Measurements from ENCODE around the gene ATG7. TPM values are rescaled to one million over a fixed set of nuclear protein-coding genes. Genes with fewer than 3 reads are reported as not detected.

Gene ATG7
- total and polyA plus RNA-seq, 2 donors = 14.1 to 63.2 TPM

- no peaks in the 10 kb centered on the region for H3K36me3 ChIP-seq (ENCODE audit: insufficient read depth)
- 90% methylated on average over 6 of the region's 6 CpGs for WGBS
- no peaks in the 10 kb centered on the region for H3K4me1 ChIP-seq (ENCODE audit: insufficient read depth)
- no peak overlapping the region for H3K4me3 ChIP-seq (ENCODE audit: low read depth, low read length)
- H3K27ac ChIP-seq (ENCODE audit: low read depth) = peak overlapping the region; percentile 28
- no peak for DNase-seq (ENCODE audit: extremely low spot score)
Measured at GRCh38 chr3:11543948-11544387, 271.8 kb downstream of the ATG7 start.

GRCh38 chr3:11544412-11545181 is 272.4 kb downstream of the ATG7 start:
- H3K4me1 ChIP-seq (ENCODE audit: insufficient read depth) = no peaks in the 10 kb centered on the region
- DNase-seq (ENCODE audit: extremely low spot score) = no peak
- H3K36me3 ChIP-seq (ENCODE audit: insufficient read depth) = no peaks in the 10 kb centered on the region
- H3K4me3 ChIP-seq (ENCODE audit: low read depth, low read length) = no peak overlapping the region
- 55% methylated on average over 17 of the region's 17 CpGs for WGBS
- H3K27ac ChIP-seq (ENCODE audit: low read depth) = peak overlapping the region; percentile 28

GRCh38 chr3:11545186-11545851 is 273.1 kb downstream of the ATG7 start:
- no peak for DNase-seq (ENCODE audit: extremely low spot score)
- H3K36me3 ChIP-seq (ENCODE audit: insufficient read depth) = no peaks in the 10 kb centered on the region
- 52% methylated on average over 16 of the region's 16 CpGs for WGBS
- H3K4me3 ChIP-seq (ENCODE audit: low read depth, low read length) = no peak overlapping the region
- H3K27ac ChIP-seq (ENCODE audit: low read depth) = no peak overlapping the region
- no peaks in the 10 kb centered on the region for H3K4me1 ChIP-seq (ENCODE audit: insufficient read depth)

GRCh38 chr3:11546657-11547302 is 274.6 kb downstream of the ATG7 start:
- Histone ChIP-seq H3K36me3 (ENCODE audit: insufficient read depth) (no peaks in the 10 kb centered on the region), H3K4me1 (ENCODE audit: insufficient read depth) (no peaks in the 10 kb centered on the region), H3K27ac (ENCODE audit: low read depth) (no peak overlapping the region), H3K4me3 (ENCODE audit: low read depth, low read length) (no peak overlapping the region)
- no peak for DNase-seq (ENCODE audit: extremely low spot score)
- WGBS = 95% methylated on average over 9 of the region's 9 CpGs

GRCh38 chr3:11547498-11547897 is 275.3 kb downstream of the ATG7 start:
- 69% methylated on average over 2 of the region's 2 CpGs for WGBS
- Histone ChIP-seq H3K4me1 (ENCODE audit: insufficient read depth) (no peaks in the 10 kb centered on the region), H3K27ac (ENCODE audit: low read depth) (no peak overlapping the region), H3K36me3 (ENCODE audit: insufficient read depth) (no peaks in the 10 kb centered on the region), H3K4me3 (ENCODE audit: low read depth, low read length) (no peak overlapping the region)
- no peak for DNase-seq (ENCODE audit: extremely low spot score)

- Histone ChIP-seq H3K4me3 (ENCODE audit: low read depth, low read length) (no peak overlapping the region), H3K4me1 (ENCODE audit: insufficient read depth) (no peaks in the 10 kb centered on the region), H3K36me3 (ENCODE audit: insufficient read depth) (no peaks in the 10 kb centered on the region), H3K27ac (ENCODE audit: low read depth) (no peak overlapping the region)
- no peak for DNase-seq (ENCODE audit: extremely low spot score)
- 33% methylated on average over 7 of the region's 7 CpGs for WGBS
Measured at GRCh38 chr3:11548721-11549131, 276.5 kb downstream of the ATG7 start.

GRCh38 chr3:11549580-11550140 is 277.5 kb downstream of the ATG7 start:
- 80% methylated on average over 9 of the region's 9 CpGs for WGBS
- Histone ChIP-seq H3K36me3 (ENCODE audit: insufficient read depth) (no peaks in the 10 kb centered on the region), H3K27ac (ENCODE audit: low read depth) (no peak overlapping the region), H3K4me1 (ENCODE audit: insufficient read depth) (no peaks in the 10 kb centered on the region), H3K4me3 (ENCODE audit: low read depth, low read length) (no peak overlapping the region)
- no peak for DNase-seq (ENCODE audit: extremely low spot score)

- Histone ChIP-seq H3K4me1 (ENCODE audit: insufficient read depth) (no peaks in the 10 kb centered on the region), H3K36me3 (ENCODE audit: insufficient read depth) (no peaks in the 10 kb centered on the region), H3K27ac (ENCODE audit: low read depth) (no peak overlapping the region), H3K4me3 (ENCODE audit: low read depth, low read length) (no peak overlapping the region)
- no peak for DNase-seq (ENCODE audit: extremely low spot score)
- WGBS = 80% methylated on average over 17 of the region's 17 CpGs
Measured at GRCh38 chr3:11551036-11551435, 278.8 kb downstream of the ATG7 start.

GRCh38 chr3:11552289-11553264 is 280.4 kb downstream of the ATG7 start:
- Histone ChIP-seq H3K36me3 (ENCODE audit: insufficient read depth) (no peaks in the 10 kb centered on the region), H3K27ac (ENCODE audit: low read depth) (no peak overlapping the region), H3K4me3 (ENCODE audit: low read depth, low read length) (no peak overlapping the region), H3K4me1 (ENCODE audit: insufficient read depth) (no peaks in the 10 kb centered on the region)
- WGBS = 94% methylated on average over 16 of the region's 16 CpGs
- DNase-seq (ENCODE audit: extremely low spot score) = no peak

GRCh38 chr3:11553436-11554235 is 281.4 kb downstream of the ATG7 start:
- H3K4me1 ChIP-seq (ENCODE audit: insufficient read depth) = no peaks in the 10 kb centered on the region
- WGBS = 59% methylated on average over 17 of the region's 17 CpGs
- H3K4me3 ChIP-seq (ENCODE audit: low read depth, low read length) = no peak overlapping the region
- peak overlapping the region; percentile 44 for H3K27ac ChIP-seq (ENCODE audit: low read depth)
- H3K36me3 ChIP-seq (ENCODE audit: insufficient read depth) = no peaks in the 10 kb centered on the region
- DNase-seq (ENCODE audit: extremely low spot score) = no peak

- Histone ChIP-seq H3K36me3 (ENCODE audit: insufficient read depth) (no peaks in the 10 kb centered on the region), H3K27ac (ENCODE audit: low read depth) (peak overlapping the region; percentile 44)
- 90% methylated on average over 3 of the region's 3 CpGs for WGBS
Measured at GRCh38 chr3:11554236-11554610, 282.0 kb downstream of the ATG7 start.

GRCh38 chr3:11554666-11555065 is 282.5 kb downstream of the ATG7 start:
- no peak for DNase-seq (ENCODE audit: extremely low spot score)
- Histone ChIP-seq H3K4me3 (ENCODE audit: low read depth, low read length) (no peak overlapping the region), H3K4me1 (ENCODE audit: insufficient read depth) (no peaks in the 10 kb centered on the region), H3K27ac (ENCODE audit: low read depth) (no peak overlapping the region), H3K36me3 (ENCODE audit: insufficient read depth) (no peaks in the 10 kb centered on the region)
- 93% methylated on average over 12 of the region's 12 CpGs for WGBS

More at GRCh38 chr3:11554236-11554610, 282.0 kb downstream of the ATG7 start:
- DNase-seq (ENCODE audit: extremely low spot score) = no peak
- Histone ChIP-seq H3K4me1 (ENCODE audit: insufficient read depth) (no peaks in the 10 kb centered on the region), H3K4me3 (ENCODE audit: low read depth, low read length) (no peak overlapping the region)
